Measurements from ENCODE around the gene EIF4EBP2.

The EIF4EBP2 gene, protein sequence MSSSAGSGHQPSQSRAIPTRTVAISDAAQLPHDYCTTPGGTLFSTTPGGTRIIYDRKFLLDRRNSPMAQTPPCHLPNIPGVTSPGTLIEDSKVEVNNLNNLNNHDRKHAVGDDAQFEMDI

DNA sequence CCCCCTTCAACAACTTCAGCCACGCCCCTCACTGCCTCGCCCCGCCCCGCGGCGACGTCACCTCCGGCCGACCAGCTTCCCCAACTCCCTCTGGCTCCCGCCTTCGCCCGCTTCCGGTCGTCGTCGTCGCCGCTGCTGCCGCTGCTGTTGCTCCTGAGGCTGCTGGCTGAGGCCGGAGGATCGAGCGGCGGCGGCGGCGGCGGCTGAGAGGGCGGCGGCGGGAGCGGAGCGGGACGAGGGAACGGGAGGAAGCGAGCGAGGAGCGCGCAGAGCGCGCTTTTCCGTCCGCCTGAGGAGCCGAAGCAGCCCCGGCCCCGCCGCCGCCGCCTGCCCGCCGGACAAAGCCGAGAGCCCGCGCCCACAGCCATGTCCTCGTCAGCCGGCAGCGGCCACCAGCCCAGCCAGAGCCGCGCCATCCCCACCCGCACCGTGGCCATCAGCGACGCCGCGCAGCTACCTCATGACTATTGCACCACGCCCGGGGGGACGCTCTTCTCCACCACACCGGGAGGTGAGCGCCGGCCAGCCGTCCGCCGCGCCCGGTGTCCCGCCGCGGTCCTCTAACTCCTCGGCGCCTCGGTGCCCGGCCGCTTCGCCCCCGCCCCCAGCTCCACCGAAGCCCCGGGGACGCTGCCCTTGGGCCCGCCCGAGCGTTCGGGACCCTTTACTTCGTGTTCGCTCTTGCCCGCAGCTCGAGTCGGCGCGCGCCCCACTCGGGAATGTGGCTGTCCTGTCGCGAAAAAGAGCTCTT, at the start of gene EIF4EBP2:
Gene EIF4EBP2, plus strand, starts transcription at position 110 of the 751 bp plus-strand sequence. Its CDS starts 257 bp downstream, at position 367.
- peak; percentile 100 for DNase-seq (ENCODE audit: low spot score)

DNA sequence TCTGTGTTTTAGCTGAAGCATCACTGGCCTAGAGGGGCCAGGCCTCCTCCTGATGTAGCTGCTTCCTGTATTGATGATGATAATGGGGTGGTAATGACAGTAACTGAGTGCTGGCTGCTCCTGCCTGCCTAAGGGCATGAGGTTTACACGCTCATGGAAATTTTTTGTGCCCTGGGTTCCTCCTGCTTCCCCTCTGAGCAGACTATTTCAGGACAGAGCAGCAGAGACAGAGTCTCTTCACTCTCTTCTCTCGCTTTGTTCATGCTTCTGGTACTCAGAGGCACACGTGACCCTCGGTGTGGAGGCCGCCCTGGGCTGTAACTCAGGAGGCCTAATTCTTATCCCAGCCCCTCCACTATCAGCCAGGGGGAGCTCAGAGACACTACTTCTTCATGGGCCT, 49.4 kb upstream of the EIF4EBP2 start:
- no peak for DNase-seq (ENCODE audit: low spot score)

DNA sequence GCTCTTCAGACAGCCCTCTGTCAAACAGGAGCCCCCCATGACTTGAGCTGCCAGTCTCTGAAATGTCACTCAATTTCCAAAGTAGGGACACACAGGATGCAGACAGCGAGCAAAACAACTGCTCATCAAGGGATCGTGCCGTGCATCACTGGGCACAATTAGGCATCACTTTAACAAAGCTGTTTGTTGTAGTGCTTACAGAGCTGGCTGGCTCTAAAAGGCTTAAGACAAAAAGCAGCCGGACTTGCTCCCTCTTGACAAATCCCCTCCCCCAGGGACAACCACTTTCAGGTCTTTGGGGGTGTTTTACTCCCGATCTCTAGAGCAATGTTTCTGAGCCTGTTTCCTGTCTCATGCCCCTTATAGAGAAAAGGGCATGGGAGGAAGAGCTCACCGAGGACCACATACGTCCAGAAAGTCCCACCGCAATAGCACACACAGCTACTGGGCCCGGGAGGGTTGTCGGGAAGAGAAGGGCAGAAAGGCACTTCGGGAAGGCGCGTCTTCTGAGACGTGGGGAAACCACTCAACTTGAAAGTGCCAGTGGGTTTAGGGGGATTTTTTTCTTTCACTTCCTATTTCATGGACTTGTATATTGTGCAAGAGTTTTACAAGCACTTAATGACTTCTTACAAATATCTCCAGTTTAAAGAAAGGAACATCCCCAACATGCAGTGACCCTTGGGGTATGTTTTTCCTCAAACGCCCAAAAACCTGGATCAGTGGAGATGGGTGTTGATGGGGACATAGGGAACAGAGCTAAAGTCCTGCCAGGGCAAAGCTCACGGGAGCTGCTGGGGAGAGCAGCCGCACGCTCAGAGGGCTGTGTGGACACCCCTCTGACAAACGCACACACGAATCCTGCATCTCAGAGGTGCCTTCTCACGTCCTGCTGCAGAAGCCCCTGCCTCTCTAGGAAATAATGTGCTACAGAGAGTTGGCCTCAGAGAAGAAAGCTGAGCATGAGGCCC, 48.6 kb upstream of the EIF4EBP2 start:
- DNase-seq (ENCODE audit: low spot score) = no peak

GRCh38 chr10:70357565-70357964, 46.4 kb upstream of the EIF4EBP2 start:
- no peak for DNase-seq (ENCODE audit: low spot score)

GRCh38 chr10:70358446-70358845, 45.5 kb upstream of the EIF4EBP2 start:
- DNase-seq (ENCODE audit: low spot score) = no peak

DNA sequence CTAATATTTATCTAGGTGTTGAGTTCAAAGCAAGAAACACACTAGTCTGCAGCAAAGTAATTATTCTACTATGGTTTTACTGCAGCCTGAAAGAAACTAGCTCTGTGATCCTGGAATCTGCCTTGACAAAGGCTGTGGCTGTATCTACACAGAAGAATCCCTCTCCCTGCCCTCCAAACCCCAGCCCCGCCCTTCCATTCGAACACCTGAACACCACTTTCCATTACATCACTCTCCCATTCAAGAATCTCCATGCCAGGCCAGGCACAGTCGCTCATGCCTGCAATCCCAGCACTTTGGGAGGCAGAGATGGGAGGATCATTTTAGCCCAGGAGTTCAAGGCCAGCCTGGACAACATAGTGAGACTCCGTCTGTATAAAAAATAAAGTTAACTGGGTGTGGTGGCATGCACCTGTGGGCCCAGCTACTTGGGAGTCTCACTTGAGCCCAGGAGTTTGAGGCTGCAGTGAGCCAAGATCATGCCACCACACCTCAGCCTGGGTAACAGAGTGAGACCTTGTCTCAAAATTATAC, 44.9 kb upstream of the EIF4EBP2 start:
- DNase-seq (ENCODE audit: low spot score) = no peak

DNA sequence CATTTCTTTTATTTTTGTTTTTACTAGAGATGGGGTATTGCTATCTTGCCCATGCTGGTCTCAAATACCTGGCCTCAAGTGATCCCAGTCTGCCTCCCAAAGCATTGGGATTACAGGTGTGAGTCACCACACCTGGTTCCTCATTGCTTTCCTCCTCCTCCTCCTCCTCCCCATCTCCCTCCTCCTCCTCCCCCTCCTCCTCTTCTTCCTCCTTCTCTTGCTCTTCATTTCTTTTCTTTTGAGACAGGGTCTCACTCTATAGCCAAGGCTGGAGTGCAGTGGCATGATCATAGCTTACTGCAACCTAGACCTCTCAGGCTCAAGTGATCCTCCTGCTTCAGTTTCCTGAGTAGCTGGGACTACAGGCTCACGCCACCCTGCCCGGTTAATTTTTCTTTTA, 43.7 kb upstream of the EIF4EBP2 start:
- no peak for DNase-seq (ENCODE audit: low spot score)

DNA sequence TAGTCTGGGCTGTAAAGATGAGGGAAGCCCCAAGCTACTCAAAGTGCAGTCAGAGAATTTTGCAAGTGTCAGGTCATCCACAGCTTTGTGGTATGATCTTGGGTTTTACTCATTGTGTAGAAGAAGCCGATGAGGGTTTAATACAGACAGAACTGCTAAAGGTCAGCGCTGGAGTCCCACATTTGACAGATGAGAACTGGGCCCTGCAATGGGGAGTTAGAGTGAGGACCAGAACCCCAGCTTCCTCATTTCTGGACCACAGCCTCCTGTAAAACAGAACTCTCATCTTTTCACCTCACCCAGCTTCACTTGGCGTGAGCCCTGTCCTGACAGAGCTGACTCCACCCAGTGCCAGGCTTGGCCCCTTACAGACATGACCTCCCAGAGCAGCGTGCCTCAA, 41.6 kb upstream of the EIF4EBP2 start:
- DNase-seq (ENCODE audit: low spot score) = no peak

DNA sequence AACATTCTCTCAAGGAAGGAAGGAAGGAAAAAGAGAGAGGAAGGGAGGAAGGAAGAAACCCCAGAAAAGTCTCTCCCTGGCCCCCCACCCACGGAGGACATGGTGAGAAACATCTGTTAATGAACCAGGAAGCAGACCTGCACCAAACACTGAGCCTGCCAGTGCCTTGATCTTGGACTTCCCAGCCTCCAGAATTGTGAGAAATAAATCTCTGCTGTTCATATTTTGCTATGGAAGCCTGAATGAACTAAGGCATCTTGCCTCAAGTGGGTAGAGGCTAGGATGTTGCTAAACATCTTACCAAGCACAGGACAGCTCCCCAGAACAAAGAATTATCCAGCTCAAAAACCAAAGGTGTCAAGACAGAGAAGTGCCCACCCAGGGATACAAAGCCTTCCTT, 40.7 kb upstream of the EIF4EBP2 start:
- no peak for DNase-seq (ENCODE audit: low spot score)

DNA sequence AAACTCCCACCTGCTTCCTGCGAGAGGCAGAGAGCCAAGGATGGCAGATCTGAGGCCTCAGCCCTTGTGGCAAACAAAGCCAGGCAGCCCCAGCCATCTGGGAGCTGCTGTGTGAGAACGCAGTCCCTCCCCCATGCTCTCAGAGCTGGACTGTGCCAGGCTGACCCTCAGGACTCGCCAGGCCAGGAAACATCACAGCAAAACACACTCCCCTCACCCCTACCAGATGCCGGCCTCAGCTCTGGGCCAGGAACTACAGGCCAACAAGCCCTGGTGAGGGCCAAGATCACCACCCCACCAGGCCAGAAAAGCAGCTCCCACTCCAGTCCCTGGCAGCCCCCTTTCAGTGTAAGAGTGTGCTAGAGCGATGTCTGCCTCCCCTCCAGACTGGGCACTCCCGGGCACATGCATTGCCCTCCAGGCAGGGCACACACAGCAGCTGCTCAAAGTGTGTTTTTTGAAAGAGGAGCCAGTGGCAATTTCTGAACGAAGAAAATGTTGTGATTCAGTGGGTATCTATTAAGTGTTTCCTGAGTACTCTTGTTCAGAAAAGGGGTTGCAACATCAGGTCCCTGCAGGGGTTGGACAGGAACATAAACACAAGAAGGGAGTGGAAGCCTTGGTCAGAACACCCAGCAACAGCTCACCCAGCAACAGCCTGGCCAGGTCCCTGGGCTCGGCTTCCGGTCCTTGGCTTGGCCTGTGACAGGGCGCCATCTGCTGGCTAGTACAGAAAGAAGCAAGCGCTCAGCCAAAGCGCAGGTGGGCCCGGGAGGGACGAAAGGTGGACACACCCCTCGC, 39.8 kb upstream of the EIF4EBP2 start:
- DNase-seq (ENCODE audit: low spot score) = peak; percentile 89

- DNase-seq (ENCODE audit: low spot score) = no peak
Measured at GRCh38 chr10:70364772-70365091, 39.2 kb upstream of the EIF4EBP2 start.

DNA sequence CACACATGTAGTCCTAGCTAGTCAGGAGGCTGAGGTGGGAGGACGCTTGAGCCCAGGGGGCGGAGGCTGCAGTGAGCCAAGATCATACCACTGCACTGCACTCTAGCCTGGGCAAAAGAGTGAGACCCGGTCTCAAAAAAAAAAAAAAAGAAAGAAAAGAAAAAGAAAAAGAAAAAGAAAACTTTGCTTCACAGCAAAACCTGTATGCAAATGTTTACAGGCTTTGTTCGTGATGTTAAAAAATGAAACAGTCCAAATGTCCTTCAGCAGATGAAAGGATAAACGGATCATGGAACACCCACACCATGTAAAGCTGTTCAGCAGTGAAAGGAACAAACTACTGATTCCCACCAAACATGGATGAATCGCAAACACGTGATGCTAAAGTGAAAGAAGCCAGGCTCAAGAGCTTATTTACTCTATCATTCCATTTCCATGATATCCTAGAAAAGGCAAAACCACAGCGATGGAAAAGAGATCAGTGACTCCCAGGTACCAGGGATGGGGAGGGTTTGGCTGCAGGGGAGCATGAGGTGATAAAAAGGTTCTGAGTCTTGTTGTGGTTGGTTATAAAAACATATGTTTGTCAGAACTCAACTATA, 36.6 kb upstream of the EIF4EBP2 start:
- no peak for DNase-seq (ENCODE audit: low spot score)

- no peak for DNase-seq (ENCODE audit: low spot score)
Measured at GRCh38 chr10:70368774-70369482, 35.0 kb upstream of the EIF4EBP2 start.

GRCh38 chr10:70369498-70370018, 34.4 kb upstream of the EIF4EBP2 start:
- no peak for DNase-seq (ENCODE audit: low spot score)

GRCh38 chr10:70370766-70371165, 33.2 kb upstream of the EIF4EBP2 start:
- no peak for DNase-seq (ENCODE audit: low spot score)

GRCh38 chr10:70371846-70372245, 32.1 kb upstream of the EIF4EBP2 start:
- DNase-seq (ENCODE audit: low spot score) = no peak

- no peak for DNase-seq (ENCODE audit: low spot score)
Measured at GRCh38 chr10:70374775-70375614, 28.9 kb upstream of the EIF4EBP2 start.

- no peak for DNase-seq (ENCODE audit: low spot score)
Measured at GRCh38 chr10:70376436-70377378, 27.2 kb upstream of the EIF4EBP2 start.
